GM19372 (cell line): ENCODE results near the gene C1orf21.

Experiments
- ATAC-seq: cut with Tn5 transposase; IDR thresholded peaks from one replicate; pipeline ENCODE4 v1.9.1; 2021; ENCODE audit warnings: mild to moderate bottlenecking, low read depth, moderate library complexity; ENCODE audit not compliant: unreplicated experiment

The C1orf21 gene

DNA sequence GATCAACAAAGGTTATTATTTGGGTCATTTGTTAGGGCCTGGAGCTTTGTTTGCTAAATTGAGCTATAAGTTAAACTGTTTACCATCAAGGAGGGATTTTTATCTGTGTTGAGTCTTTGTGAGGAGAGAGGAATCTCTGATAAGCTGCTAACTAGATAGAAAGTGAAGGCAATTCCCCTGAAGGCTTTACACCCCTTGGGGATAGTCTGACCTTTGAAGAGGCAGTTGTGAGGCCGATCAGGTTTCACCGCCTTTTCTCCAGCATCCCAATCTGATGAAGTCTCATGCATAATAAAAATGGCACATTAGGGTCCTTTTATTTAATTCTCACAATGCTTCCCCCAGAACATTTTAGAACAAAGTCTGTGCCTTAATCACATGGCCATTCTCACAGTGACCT, 21.8 kb downstream of the C1orf21 start:
- no peak for ATAC-seq

DNA sequence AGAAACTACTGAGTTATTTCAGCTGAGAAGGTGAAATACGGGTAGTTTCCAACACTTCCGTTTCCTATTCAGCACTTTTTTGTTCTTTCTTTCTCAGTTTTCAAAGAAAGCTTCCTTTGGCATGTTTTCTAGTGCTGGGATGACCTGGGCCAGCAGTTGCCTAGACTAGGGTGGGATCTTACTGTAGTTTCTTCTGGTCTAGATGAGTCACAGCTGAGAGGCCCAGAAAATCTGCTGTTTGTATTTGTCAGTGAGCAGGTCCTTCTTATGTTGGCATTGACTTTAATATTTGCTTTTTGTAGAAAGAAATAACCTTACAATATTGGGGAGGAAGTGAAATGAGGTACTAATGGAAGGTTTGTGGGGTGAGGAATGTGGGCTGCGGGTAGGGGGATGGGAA, 22.2 kb downstream of the C1orf21 start:
- ATAC-seq = no peak

DNA sequence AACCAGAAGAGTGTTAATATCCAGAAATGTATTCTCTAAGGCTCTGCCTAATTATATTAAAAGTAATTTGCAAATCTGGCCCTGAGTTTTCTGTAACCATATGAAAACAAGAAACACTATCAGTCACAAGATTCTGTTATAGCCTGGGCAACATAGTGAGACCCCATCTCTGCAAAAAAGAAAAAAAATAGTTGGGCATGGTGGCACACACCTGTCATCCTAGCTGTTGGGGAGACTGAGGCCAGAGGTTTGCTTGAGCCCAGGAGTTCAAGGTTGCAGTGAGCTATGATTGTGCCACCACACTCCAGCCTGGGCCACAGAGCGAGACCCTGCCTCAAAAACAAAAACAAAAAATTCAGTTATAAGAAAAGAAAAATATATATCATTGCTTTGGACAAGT, 25.6 kb downstream of the C1orf21 start:
- ATAC-seq = no peak

DNA sequence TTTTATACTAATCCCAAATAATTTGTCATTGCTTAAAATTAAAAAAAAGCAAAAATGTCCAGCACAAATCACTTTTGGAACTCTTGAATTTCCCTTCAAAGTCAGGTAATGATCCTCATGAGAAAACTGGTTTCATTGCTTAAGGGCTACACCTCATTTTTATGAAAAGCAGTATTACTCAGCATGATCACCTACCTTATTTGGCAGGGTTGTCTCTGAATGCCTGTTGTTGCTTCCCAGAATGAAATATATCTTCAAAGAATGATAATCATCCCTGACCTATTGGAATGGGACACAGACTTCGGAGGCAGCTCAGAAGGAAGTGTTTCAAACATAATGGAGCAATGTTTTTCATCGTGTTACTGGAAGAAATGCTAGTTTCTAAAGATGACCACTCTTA, 29.7 kb downstream of the C1orf21 start:
- ATAC-seq = no peak

DNA sequence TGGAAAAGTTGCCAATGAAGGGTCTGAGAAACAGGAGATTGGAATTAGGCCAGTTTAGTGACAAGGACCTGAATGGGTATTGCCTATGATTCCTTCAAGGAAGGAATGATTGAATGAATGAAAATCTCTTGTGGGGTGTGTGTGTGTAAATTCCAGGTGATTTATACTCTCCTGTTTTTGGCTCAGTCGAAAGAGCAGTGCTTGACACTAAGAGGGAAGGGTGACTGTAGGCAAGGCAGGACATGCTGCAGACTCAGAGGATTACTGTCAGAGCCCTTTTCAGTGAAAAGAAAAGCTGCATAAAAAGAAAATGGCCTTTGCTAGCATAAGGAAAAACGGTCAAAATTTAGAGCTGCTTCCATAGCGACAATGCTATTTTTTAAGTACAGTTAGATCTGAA, 30.1 kb downstream of the C1orf21 start:
- ATAC-seq = no peak

DNA sequence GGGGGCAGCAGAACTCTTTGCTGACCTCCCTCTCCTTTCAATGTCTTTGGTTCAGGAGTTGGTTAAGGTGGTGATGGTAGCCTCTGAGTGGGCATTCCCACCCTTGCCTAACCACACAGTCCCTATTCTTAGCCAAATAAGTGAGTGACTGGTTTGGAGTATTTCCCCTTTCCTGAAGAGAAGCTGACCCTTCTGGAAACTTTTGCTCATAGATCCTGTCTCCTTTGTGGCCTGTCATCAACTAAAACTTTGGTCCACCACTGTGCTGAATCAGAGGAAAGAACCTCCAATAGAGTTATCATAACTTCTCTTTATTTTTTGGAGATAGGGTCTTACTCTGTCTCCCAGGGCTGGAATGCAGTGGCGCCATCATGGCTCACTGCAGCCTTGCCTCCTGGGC, 31.1 kb downstream of the C1orf21 start:
- ATAC-seq = no peak

DNA sequence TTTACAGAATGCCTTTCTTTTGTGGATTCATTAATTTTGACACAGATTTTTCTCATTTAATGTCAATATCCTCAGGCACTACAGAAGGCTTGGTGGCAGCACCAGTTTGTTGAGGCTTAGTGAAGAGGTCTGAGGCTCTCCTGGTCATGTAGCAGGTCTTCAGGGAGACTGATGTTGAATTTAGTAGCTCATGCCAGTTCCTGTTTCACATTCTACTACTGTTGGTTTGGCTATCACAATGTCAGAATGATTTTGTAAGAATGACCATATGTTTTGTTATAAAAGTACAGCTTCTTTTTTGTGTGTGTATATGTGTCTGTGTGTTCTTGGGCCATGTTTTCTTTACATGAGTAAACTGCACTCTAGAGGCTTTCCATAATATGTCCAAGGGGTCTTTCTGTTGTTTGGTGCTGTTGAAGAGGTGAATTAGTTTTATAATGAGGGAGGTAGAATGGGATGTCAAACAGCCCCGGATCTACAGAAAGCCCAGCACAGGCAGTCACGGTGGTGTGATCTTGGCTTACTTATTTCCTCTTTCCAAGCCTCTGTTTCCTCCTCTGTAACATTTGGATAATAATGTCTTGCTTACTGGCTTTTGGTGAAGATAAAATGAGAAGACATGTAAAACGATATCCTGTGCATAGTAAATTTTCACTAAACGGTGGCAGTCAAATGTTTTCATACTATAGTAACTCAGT, 32.0 kb downstream of the C1orf21 start:
- no peak for ATAC-seq

DNA sequence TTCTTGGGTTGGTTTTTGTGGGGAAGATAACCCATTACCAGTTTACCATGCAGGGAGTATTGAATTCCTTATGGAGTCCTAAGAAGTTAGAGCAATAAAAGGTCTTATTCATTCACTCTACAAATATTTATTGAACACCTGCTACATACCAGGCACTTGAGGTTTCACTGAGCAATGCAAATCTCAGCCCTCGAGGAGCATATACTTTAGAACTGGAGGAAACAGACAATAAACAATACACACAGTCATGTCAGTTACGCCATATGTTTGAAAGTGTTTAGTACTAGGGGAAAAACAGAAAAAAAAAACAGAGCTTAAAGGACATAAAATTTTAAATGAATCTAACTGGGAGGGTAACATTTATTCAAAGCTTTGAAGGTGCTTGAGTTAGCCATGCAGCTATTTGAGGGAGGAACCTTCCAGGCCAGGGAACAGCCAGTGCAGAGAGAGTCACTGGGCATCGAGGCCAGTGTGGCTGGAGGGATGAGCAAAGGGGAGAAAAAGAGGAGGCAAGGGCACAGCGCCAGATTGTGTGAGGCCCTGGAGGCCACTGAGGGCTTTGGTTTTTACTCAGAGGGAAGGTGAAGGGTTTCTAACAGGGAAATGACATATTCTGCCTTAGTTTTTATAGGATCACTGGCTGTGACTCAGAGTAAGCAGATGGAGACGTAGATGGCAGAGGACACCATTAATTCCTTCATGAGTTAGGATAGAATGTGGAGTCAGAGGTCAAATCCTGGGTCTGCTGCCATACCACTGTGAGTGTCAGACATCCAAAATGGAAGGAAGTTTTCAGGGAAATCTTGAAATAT, 32.7 kb downstream of the C1orf21 start:
- ATAC-seq = no peak

DNA sequence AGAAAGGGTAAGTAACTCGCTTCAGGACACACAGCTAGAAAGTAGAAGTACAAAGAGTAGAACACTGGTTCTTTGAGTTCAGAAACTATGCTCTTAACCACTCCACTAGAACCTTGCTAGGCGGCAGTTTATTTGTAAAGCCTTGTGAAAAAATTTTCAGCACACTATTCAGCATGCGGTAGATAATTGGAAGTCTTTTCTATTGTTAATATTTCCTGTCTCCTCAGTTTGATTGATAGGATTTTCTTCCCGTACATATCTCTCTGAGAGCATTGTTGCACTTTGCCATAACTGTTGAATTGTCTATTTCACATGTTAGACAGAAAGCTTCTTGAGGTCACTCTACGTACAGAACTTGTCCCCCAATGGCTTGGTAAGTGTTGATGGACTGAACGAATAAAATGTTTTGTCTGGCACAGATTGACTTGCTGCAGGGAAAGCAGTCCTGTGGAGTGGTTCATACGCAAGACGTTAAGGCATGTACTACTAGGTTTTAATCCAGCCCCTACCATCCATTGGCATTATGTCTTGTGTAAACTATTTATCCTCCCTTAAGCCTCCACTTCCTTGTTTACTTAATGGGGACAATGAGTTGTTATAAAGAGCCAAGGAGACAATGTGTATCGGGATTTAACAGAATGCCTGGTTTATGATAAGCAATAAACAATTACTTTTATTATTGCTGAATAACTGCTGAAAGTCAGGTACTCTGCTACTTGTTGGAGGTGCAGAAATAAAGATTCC, 35.8 kb downstream of the C1orf21 start:
- no peak for ATAC-seq

DNA sequence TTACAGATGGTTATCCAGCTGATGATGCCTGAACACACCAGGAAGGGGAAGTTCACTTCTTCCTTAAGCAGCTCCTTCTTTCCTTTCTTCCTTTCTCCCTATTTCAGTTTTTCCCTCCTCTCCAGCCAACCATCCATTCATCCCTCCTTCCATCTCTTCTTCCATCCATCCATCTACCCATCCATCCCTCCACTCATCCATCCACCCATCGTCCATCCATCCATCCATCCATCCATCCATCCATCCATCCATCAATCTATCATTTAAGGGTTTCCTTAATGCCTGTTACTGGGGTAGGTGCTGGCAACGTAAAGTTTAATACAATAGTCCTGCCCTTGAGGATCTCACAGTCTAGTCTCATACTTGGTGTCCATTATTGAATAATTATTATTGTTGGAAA, 36.8 kb downstream of the C1orf21 start:
- ATAC-seq = no peak

DNA sequence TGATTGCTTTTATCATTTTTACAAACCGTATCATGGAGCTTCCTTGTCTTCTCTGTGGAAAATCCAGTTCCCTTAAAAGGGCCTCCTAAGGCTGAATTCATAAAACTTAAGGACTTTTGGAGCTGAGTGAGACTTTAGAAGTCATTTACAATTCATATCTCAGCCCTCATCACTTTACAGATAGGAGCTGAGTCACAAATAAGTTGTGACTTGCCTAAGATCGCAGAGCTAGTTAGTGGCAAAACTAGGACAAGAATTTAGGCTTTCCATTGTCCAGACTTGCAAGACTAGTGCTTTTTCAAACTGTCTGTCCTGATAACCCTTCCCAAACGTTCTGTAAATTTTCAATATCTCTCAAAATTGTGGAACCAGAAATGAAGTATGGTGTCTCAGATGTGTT, 37.3 kb downstream of the C1orf21 start:
- ATAC-seq = no peak

DNA sequence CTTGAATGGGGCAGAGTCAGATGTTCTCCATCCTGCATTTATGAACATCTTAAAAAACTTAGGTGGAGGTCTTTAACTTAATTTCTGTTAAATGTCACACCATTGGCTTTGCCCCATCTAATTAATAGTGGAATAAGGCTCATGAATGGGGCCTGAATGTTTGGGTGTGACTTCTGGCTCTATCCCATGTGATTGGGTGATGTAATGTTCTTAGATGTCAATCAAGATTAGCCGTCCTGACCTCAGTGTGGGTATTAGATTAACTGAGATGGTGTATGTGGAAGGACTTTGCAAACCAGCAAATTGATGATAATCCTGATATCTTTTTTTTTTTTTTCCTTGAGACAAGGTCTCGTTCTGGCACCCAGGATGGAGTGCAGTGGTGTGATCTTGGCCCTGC, 38.1 kb downstream of the C1orf21 start:
- no peak for ATAC-seq

DNA sequence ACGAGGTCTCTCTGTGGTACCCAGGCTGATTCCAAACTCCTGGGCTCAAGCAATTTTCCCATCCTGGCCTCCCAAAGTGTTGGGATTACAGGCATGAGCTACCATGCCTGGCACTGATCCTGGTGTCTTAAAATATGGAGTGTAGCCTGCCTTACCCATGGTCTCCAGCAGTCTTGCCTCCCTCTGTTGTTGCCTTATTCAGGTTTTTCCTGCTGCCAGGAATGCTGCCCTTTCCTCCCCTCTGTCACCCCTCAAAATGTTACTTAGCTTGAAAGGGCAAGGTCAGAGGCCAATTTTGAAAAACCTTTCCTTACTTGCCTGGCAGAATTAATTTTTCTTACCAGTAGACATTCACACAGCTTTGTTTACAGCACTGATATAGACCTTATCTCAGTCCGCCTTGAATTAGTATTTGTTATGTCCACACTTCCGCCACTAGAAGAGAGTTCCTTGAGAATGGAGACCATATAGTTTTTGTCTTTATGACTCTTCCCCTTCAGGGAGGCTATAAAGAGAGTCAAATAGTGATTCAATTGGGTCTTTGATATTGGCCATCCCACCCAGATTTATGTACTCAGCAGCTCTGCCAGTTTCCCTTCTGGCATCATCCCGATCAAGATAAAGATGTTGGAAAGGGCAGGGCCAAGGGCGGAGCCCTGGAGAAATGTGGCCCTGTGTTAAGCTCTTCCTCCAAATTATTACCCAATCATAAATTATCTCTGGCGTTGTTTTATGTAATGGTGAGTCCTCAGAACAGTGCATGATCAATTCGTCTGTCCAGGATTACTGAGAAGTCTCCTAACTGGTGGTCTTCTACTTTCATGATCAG, 38.8 kb downstream of the C1orf21 start:
- no peak for ATAC-seq

DNA sequence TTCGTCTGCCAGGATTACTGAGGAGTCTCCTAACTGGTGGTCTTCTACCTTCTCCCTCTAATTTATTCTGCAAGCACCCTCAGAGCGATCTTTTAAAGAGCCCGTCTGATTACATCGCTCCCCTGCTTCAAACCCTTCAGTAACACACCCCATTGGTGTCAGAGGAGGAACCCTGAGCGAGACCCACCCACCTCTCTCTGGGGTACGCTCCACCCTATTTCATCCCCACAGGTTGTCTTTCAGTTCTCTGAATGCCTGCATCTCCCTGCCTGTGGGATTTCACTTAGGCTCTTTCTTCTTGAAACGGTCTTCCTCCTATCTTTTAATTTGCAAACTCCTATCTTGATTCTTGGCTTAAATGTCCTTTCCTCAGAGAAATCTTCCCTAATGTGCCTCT, 39.4 kb downstream of the C1orf21 start:
- no peak for ATAC-seq

DNA sequence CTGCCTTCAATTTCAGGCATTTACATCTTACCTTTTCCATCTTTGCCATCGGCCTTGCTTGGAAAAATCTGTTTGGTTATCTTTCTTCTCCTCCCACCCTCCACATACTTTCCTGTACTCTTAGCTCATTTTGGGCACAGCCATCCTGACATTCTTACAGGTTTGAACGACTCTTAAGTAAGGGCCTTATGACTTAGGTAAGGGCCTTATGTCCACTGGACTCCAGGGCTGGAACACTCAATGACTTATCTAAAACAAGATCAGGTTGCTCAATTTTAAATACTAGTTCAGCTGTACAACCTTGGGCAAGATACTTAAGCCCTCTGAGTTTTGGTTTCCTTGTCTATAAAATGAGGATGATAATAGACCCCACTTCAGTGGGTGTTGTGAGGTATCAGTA, 40.9 kb downstream of the C1orf21 start:
- ATAC-seq = no peak

DNA sequence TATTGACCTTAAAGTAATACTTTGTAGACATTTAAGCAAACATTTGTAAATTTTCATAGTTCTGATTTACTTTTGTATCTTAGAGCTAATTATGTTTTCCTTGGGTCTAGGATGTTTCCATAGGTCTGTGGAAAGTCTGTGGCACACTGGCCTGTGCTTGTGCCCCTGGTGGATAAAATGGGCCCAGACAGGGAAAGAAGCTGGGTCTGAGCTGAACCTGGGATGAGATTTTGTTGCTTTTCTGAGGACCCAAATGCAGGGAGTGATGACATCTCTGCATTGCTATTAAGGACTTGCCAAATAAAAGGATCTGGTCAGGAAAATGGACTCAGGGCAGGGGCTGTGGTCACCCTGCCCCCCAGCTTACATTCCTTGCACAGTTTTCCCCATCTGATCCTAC, 41.8 kb downstream of the C1orf21 start:
- ATAC-seq = no peak

DNA sequence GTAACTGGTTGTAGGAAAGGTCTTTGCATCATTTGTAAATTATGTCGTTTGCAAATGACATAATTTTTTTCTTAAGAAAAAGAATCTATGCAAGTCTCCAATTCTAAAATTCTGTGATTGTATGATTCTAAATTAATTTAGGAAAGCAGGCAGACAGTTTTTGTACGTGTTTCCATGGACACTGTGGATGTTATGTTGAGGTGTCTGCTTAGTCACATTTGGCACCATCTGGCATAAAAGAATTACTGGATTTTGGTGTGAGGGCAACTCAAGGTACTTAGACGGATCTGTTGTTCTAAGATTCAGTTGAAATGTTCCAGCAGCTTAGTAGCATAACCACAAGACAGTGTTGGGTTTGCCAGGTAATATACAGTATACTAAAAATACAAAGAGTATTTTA, 42.5 kb downstream of the C1orf21 start:
- ATAC-seq = no peak

DNA sequence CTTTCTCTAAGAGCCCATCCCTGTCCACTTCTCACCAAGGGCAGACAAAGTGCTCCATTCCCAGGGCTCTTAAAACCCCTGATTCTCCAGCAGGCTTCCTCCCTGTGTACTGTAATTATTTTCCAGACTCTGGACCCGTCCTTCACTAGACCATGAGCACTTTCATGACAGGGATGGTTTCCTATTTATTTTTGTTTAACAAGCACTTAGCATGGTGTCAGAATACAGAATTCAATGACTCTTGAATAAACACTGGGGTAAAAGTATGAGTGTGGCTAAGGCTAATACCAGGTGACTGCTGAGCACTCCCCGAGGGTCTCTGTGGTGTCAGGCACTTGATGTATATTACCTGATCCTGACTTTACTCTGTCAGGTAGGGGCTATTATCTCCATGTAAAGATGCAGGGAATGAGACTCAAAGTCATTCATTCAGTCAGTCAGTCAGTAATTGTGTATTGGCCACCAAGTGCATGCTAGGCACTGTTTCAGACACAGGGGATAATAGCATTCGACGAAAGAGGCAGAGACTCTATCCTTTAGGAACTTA, 47.2 kb downstream of the C1orf21 start:
- no peak for ATAC-seq

DNA sequence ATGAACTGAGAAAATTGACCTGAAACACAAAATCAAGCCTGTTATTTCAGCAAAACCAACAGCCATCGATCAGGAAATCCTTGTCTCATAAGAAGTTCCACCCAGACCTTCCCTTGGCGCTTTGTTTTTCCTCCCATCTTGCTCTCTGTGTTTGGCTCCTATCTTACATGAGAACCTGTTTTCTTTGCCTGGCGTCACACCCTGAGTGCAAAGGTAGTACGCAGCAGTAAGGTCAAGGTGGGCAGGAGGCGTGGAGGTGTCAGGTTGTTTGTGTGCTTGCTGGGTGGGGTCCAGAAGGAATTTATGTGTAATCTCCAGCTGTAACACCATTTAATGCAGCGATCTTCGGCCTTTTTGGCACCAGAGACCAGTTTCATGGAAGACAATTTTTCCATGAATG, 50.5 kb downstream of the C1orf21 start:
- ATAC-seq = no peak

DNA sequence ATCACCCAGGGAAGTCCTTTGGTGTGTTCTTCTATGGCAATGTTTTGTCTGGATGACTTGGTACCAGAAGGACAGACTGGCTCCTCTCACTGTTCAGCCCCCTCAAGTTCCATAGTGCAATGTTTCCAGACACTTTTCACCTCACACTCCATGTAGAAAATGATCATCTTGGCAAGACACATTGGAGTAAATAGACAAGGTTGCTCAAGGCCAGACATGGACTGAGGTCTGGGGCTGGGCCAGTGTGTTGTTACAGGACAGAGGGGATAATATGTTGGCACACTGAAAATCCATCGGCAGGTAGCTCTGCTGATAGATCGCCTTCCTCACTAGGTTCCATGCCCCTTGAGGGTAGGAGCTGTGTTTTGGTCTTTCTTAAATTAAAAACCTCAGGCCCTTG, 51.5 kb downstream of the C1orf21 start:
- no peak for ATAC-seq
